HepG2 (cell line): Measurements from ENCODE around the gene CHAF1A. TPM values are rescaled to one million over a fixed set of nuclear protein-coding genes. Genes with fewer than 3 reads are reported as not detected.

ENCODE experiments used
- CENPBD1 ChIP-seq: sonication (generic); formaldehyde crosslinking; IDR thresholded peaks from 2 replicates; pipeline ENCODE4 v1.8.0; 2022; ENCODE audit warnings: missing genetic modification reagents, low read depth, mild to moderate bottlenecking, borderline replicate concordance
- HDAC1 ChIP-seq: sonication (generic); formaldehyde crosslinking; IDR thresholded peaks from 2 replicates; pipeline ENCODE4 v1.5.1; 2020; ENCODE audit warnings: mild to moderate bottlenecking, missing genetic modification reagents
- IKZF5 ChIP-seq: IDR thresholded peaks from 2 replicates; pipeline ENCODE4 v1.6.1; 2018; ENCODE audit warnings: missing genetic modification reagents, mild to moderate bottlenecking, missing compliant biosample characterization
- IRF1 ChIP-seq: sonication (generic); formaldehyde crosslinking; IDR thresholded peaks from 2 replicates; pipeline ENCODE4 v1.4.0; 2020; ENCODE audit warnings: low read depth, mild to moderate bottlenecking, missing genetic modification reagents
- MLLT10 ChIP-seq: sonication (generic); formaldehyde crosslinking; IDR thresholded peaks from 2 replicates; pipeline ENCODE4 v1.4.0; 2020; ENCODE audit warnings: missing genetic modification reagents
- MLXIP ChIP-seq: sonication (generic); formaldehyde crosslinking; IDR thresholded peaks from 2 replicates; pipeline ENCODE4 v1.9.0; 2021; ENCODE audit warnings: missing genetic modification reagents, borderline replicate concordance
- MTF2 ChIP-seq: sonication (generic); formaldehyde crosslinking; IDR thresholded peaks from 2 replicates; pipeline ENCODE4 v1.5.0; 2020; ENCODE audit warnings: missing genetic modification reagents, borderline replicate concordance
- NFYC ChIP-seq: IDR thresholded peaks from 2 replicates; pipeline ENCODE4 v1.6.1; 2016; ENCODE audit warnings: missing genetic modification reagents, missing compliant biosample characterization
- PAF1 ChIP-seq: IDR thresholded peaks from 2 replicates; pipeline ENCODE4 v1.6.1; 2016; ENCODE audit warnings: missing genetic modification reagents, missing compliant biosample characterization
- RORA ChIP-seq: sonication (generic); formaldehyde crosslinking; IDR thresholded peaks from 2 replicates; pipeline ENCODE4 v1.5.0; 2020; ENCODE audit warnings: mild to moderate bottlenecking, missing genetic modification reagents, moderate library complexity
- SMAD1 ChIP-seq: sonication (generic); formaldehyde crosslinking; IDR thresholded peaks from 2 replicates; pipeline ENCODE4 v1.4.0; 2020; ENCODE audit warnings: missing genetic modification reagents, low read depth, mild to moderate bottlenecking, borderline replicate concordance
- SNAPC5 ChIP-seq: sonication (generic); formaldehyde crosslinking; IDR thresholded peaks from 2 replicates; pipeline ENCODE4 v1.8.1; 2023; ENCODE audit warnings: mild to moderate bottlenecking, missing genetic modification reagents, borderline replicate concordance
- YY1 ChIP-seq: IDR thresholded peaks from 2 replicates; pipeline ENCODE4 v1.6.1; 2011; ENCODE audit warnings: low read length, low read depth, moderate library complexity, mild to moderate bottlenecking; ENCODE audit not compliant: insufficient read depth, insufficient replicate concordance
- ZBTB21 ChIP-seq: sonication (generic); formaldehyde crosslinking; IDR thresholded peaks from 2 replicates; pipeline ENCODE4 v1.4.0; 2020; ENCODE audit warnings: missing genetic modification reagents
- ZBTB33 ChIP-seq: sonication (generic); formaldehyde crosslinking; IDR thresholded peaks from 2 replicates; pipeline ENCODE4 v1.4.0; 2020; ENCODE audit warnings: missing genetic modification reagents
- ZFY ChIP-seq: sonication (generic); formaldehyde crosslinking; IDR thresholded peaks from 2 replicates; pipeline ENCODE4 v1.4.0; 2020; ENCODE audit warnings: missing genetic modification reagents
- ZIK1 ChIP-seq: sonication (generic); formaldehyde crosslinking; IDR thresholded peaks from 2 replicates; pipeline ENCODE4 v1.5.0; 2020; ENCODE audit warnings: mild to moderate bottlenecking, low read depth, missing genetic modification reagents, borderline replicate concordance
- ZNF20 ChIP-seq: sonication (generic); formaldehyde crosslinking; IDR thresholded peaks from 2 replicates; pipeline ENCODE4 v1.4.0; 2020; ENCODE audit warnings: mild to moderate bottlenecking, moderate library complexity, missing genetic modification reagents
- ZNF225 ChIP-seq: sonication (generic); formaldehyde crosslinking; IDR thresholded peaks from 2 replicates; pipeline ENCODE4 v1.4.0; 2020; ENCODE audit warnings: mild to moderate bottlenecking, missing genetic modification reagents
- ZNF253 ChIP-seq: sonication (generic); formaldehyde crosslinking; IDR thresholded peaks from 2 replicates; pipeline ENCODE4 v1.8.0; 2022; ENCODE audit warnings: mild to moderate bottlenecking, missing genetic modification reagents, borderline replicate concordance
- ZNF570 ChIP-seq: sonication (generic); formaldehyde crosslinking; IDR thresholded peaks from 2 replicates; pipeline ENCODE4 v1.4.0; 2020; ENCODE audit warnings: mild to moderate bottlenecking, missing genetic modification reagents, borderline replicate concordance
- ZSCAN21 ChIP-seq: sonication (generic); formaldehyde crosslinking; IDR thresholded peaks from 2 replicates; pipeline ENCODE4 v1.8.0; 2022; ENCODE audit warnings: mild to moderate bottlenecking, missing genetic modification reagents, moderate library complexity, borderline replicate concordance
- polyA plus RNA-seq, 8 experiments: library from polyadenylated mRNA; depleted of rRNA in 3 of 8; stranded (reverse) in 7 of 8; unstranded in 1 of 8; fragments of >200 nt; fragmentation: Illumina TruSeq in 4 of 8; extraction: Trizol in 4 of 8; gene quantifications; 2 replicates each; pipeline versions ENCODE4 v1.2.1 to v1.2.3, GENCODE V29; 2011 to 2016; ENCODE audit warnings: low read depth in 4 of 8, missing spikeins in 1 of 8, mixed read lengths in 1 of 8; ENCODE audit not compliant: insufficient read depth in 1 of 8
- total RNA-seq, 5 experiments: library from RNA; depleted of rRNA; stranded (reverse); fragments of >200 nt; fragmentation: Illumina TruSeq; extraction: Trizol; gene quantifications; 2 replicates each; pipeline ENCODE4 v1.2.3, GENCODE V29; 2016; ENCODE audit warnings: low read depth in 1 of 5

Gene CHAF1A
- total and polyA plus RNA-seq, 2 of the 13 experiments (the other 11 are each of a cell fraction or from before 2014, with no cell fraction given) = 11.0 to 34.8 TPM

GRCh38 chr19:4390567-4391305 is 11.7 kb upstream of the CHAF1A start (continued):
- TF ChIP-seq ZSCAN21 (CRISPR knock-in tag) = 0 out of 2 replicates have a peak, but pooled peaks have one; percentile 37
- TF ChIP-seq ZNF570 (CRISPR knock-in tag) = no peak
- TF ChIP-seq ZBTB33 (CRISPR knock-in tag) = peak; percentile 63; the same call in 1 of the 2 replicates
- TF ChIP-seq YY1 = no peak
- no peak for TF ChIP-seq RORA (CRISPR knock-in tag)
- TF ChIP-seq ZFY (CRISPR knock-in tag) = peak; percentile 91
- no peak for TF ChIP-seq CENPBD1
- TF ChIP-seq HDAC1 (CRISPR knock-in tag) = peak; percentile 74
- TF ChIP-seq IRF1 (CRISPR knock-in tag) = no peak
- no peak for TF ChIP-seq ZNF253 (CRISPR knock-in tag)
- TF ChIP-seq SMAD1 (CRISPR knock-in tag) = no peak
- peak; percentile 37; the same call in 1 of the 2 replicates for TF ChIP-seq ZBTB21
- peak; percentile 29; the same call in 1 of the 2 replicates for TF ChIP-seq ZNF225
- TF ChIP-seq ZNF20 (CRISPR knock-in tag) = no peak
- no peak for TF ChIP-seq MLLT10 (CRISPR knock-in tag)
- TF ChIP-seq ZIK1 (CRISPR knock-in tag) = no peak
- TF ChIP-seq MLXIP (CRISPR knock-in tag) = 0 out of 2 replicates have a peak, but pooled peaks have one; percentile 66
- 0 out of 2 replicates have a peak, but pooled peaks have one; percentile 29 for TF ChIP-seq IKZF5
- TF ChIP-seq MTF2 = no peak
- TF ChIP-seq SNAPC5 = no peak
- TF ChIP-seq NFYC = no peak
- no peak for TF ChIP-seq PAF1 (CRISPR knock-in tag)
